Measurements from ENCODE around the gene HLA-G.

GRCh38 chr6:29797135-29797534 lies 30.5 kb upstream of the HLA-G start:
- TF ChIP-seq CTCF (IDR thresholded peaks at IDR 0.05) (no peak), POLR2A (IDR thresholded peaks at IDR 0.05) (no peak)

Data from testis (tissue), 2 donors.